ENCODE data around the gene GFER. TPM values are rescaled to one million over a fixed set of nuclear protein-coding genes. Genes with fewer than 3 reads are reported as not detected.
"Not testable (repeated sequence)": the region's sequence is repeated elsewhere in the genome, so short reads cannot be mapped to it uniquely, and the experiment has no call there.

GFER gene
- total RNA-seq, 2 experiments from 2014 or later, result 34.4 to 37.5 TPM

DNA sequence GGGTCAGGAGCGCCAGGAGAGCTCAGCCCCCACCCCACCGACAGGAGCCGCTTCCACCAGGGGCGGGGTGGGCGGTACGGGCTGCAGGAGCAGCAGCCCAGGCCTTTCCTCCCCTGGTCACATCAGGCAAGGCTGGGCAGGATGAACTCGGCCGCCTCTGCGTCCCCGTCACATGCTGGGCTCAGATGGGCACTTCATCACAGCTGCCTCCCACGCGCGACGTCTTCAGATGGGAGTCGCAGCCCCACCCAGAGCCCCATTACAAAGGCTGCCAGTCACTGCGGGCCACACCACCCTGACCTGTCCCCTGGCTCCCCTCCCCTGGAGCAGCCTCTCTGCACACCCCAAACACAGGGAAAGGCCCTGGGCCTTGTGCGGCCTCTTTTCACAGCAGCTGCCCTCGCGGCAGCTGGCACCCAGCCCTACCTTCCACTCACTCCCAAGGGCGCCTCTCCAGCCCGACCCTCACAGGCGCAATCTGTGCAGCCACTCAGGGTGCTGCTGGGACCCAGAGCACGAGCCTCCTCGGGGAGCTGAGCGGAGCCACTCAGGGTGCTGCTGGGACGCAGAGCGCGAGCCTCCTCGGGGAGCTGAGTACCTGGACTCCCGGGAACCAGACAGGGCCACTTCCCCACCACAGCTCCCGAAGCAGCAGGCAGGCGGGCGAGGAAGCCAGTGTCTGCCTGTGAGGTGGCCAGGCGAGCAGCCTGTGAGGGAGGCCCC, 21.0 kb downstream of the GFER start:
- Mint-ChIP-seq H3K4me1 (ENCODE audit: low read depth) (peaks cover 37% of the 10 kb centered on the region), H3K36me3 (peaks cover 24% of the 10 kb centered on the region), H3K27ac (no peak overlapping the region), H3K9me3 (no peaks in the 10 kb centered on the region), H3K27me3 (no peaks in the 10 kb centered on the region), H3K4me3 (no peak overlapping the region)
- ChIA-PET CTCF (interaction anchor here (0.7 to 2.1 kb wide), 16 partner anchors 9 to 461 kb away, joined by 3 to 25 read pairs (median 7); partner anchors contain the start of genes GFER, NPW, SYNGR3 and TRAF7), POLR2A (interaction anchor here (1.4 kb wide), 1 partner anchor 40 kb away, joined by 5 read pairs; the partner anchor contains the start of gene RPS2)
- DNase-seq, result no peak
- intact Hi-C loops (cut with micrococcal nuclease), result no loop called here

DNA sequence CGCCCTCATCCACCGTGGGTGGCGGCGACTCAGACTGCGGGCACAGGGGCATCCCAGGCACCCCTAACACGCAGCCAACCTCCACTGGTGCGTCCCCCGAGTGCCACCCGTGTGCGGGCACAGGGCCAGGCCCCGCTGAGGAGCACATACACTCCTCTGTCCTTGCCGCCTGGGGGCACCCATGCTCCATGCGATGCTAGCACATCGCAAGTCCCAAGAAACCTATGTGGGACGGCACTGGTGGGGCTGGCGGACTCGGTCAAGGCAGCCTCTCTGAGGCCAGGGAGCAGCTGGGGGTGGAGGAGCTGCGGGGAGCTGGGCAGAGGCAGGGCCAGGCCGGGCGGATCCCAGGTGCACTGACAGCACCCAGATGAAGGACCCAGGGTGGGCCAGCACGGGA, 21.7 kb downstream of the GFER start:
- peaks cover 41% of the 10 kb centered on the region for H3K4me1 Mint-ChIP-seq (ENCODE audit: low read depth)
- peaks cover 28% of the 10 kb centered on the region for H3K36me3 Mint-ChIP-seq
- no peaks in the 10 kb centered on the region for H3K9me3 Mint-ChIP-seq
- CTCF ChIA-PET, result interaction anchor here (1.1 to 2.1 kb wide), 2 partner anchors 135 to 145 kb away, joined by 3 to 25 read pairs; no protein-coding TSS in a partner anchor
- no peak overlapping the region for H3K4me3 Mint-ChIP-seq
- H3K27ac Mint-ChIP-seq, result no peak overlapping the region
- intact Hi-C loops (cut with micrococcal nuclease), result no loop called here
- no peak for DNase-seq
- POLR2A ChIA-PET, result interaction anchor here (1.0 kb wide), 1 partner anchor 21 kb away, joined by 5 read pairs; no protein-coding TSS in a partner anchor
- H3K27me3 Mint-ChIP-seq, result no peaks in the 10 kb centered on the region

DNA sequence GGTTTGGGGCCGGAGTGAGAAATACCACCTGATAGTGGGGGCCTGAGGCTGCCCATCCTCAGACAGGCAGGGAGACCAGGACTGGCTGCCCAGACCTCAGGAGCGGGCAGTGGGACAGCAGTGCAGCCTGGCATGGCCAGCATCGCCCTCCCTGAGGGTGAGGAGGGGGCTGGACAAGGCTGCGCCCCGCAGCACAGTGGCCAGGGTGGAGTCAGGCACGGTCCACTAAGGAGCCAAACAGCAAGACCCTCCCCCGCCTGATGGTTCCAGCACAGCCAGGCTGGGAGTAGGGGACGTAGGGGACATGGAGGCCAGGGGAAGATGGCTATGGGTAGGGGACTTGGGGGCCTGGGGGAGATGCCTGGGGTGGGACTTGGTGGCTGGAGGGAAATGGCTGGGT, 22.3 kb downstream of the GFER start:
- no peak for DNase-seq
- Mint-ChIP-seq H3K9me3 (no peaks in the 10 kb centered on the region), H3K4me1 (ENCODE audit: low read depth) (peaks cover 41% of the 10 kb centered on the region), H3K36me3 (peaks cover 24% of the 10 kb centered on the region), H3K27me3 (no peaks in the 10 kb centered on the region), H3K4me3 (no peak overlapping the region), H3K27ac (no peak overlapping the region)
- intact Hi-C loops (cut with micrococcal nuclease), result no loop called here
- POLR2A ChIA-PET, result interaction anchor here (1.0 kb wide), 1 partner anchor 21 kb away, joined by 5 read pairs; no protein-coding TSS in a partner anchor
- CTCF ChIA-PET, result interaction anchor here (1.1 kb wide), 1 partner anchor 145 kb away, joined by 3 read pairs; no protein-coding TSS in a partner anchor

DNA sequence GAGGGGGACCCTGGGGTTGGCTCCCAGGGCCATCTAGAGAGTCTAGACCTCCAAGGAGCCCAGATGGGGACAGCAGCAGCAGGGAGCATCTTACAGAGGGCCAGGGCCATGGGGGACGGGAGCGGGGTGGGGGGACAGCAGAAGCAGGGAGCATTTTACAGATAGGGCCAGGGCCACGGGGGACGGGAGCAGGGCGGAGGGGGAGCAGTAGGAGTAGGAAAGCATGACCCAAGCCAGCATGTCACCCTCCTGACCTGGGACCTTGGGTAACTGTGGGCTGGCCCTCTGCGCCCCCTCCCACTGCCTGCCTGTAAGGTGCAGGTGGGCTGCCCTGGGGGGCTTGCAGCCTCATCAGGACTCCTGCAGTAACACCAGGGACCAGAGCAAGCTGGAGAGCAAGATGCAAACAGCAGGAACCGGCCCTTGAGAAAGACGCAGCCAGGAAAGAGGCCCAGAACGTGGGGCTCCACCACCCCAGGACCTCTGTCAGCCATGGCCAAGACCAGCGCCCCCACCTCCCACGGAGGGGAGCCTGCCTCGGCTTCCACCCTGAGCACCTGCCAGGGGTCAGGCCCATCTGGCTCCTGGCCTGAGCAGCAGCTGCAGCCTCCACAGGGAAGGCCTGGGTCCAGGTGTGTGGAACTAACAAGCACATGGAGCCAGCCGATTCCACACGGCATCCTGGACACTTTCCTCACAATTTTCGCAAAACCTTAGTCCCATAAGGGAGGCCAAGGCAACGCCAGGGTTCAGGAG, 23.3 kb downstream of the GFER start:
- Mint-ChIP-seq H3K27me3 (no peaks in the 10 kb centered on the region), H3K4me1 (ENCODE audit: low read depth) (peaks cover 41% of the 10 kb centered on the region), H3K36me3 (peaks cover 18% of the 10 kb centered on the region), H3K9me3 (no peaks in the 10 kb centered on the region), H3K4me3 (peak overlapping the region; percentile 83), H3K27ac (peak overlapping the region; percentile 61)
- intact Hi-C loops (cut with micrococcal nuclease), result no loop called here
- no peak for DNase-seq
- ChIA-PET POLR2A (no interaction called here), CTCF (interaction anchor here (1.4 to 3.4 kb wide), 2 partner anchors 23 to 133 kb away, joined by 3 to 14 read pairs; partner anchors contain the start of gene GFER)

DNA sequence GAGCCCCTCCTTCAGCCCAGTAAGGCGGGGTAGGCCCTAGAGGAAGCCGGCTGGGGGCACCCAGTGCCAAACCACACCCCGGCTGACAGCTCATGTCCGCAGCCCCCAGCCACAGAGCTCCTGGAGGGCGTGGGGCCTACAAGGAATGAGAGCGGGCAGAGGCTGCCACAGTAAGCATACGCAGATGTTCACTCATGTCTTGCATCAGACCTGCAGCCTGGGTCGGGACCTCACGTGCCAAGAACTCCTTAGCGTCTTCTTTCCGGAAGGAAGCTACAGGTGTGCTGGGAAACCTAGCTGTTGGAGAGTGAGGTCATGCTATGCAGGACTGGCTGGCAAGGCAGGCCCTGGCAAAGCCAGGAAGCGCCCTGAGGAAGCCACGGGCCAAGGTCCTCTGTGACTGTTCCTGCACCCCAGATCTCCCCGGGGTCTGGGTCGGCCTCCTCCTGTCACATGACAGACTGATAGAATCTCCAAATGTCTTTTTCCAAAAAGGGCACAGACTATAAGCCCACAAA, 24.1 kb downstream of the GFER start:
- ChIA-PET CTCF (interaction anchor here (0.8 to 3.4 kb wide), 4 partner anchors 15 to 147 kb away, joined by 3 to 14 read pairs (median 4); partner anchors contain the start of genes GFER and TRAF7), POLR2A (interaction anchor here (0.6 to 1.6 kb wide), 3 partner anchors 17 to 147 kb away, joined by 3 to 7 read pairs (median 4); partner anchors contain the start of genes RPS2 and TRAF7)
- Mint-ChIP-seq H3K4me1 (ENCODE audit: low read depth) (peaks cover 41% of the 10 kb centered on the region), H3K36me3 (peaks cover 15% of the 10 kb centered on the region), H3K4me3 (peak overlapping the region; percentile 83), H3K9me3 (no peaks in the 10 kb centered on the region), H3K27ac (peak overlapping the region; percentile 77), H3K27me3 (no peaks in the 10 kb centered on the region)
- intact Hi-C loops (cut with micrococcal nuclease), result loop anchor here (2.0 kb wide), 1 partner anchor 15 kb away; no protein-coding TSS in a partner anchor
- peak; percentile 48 for DNase-seq

DNA sequence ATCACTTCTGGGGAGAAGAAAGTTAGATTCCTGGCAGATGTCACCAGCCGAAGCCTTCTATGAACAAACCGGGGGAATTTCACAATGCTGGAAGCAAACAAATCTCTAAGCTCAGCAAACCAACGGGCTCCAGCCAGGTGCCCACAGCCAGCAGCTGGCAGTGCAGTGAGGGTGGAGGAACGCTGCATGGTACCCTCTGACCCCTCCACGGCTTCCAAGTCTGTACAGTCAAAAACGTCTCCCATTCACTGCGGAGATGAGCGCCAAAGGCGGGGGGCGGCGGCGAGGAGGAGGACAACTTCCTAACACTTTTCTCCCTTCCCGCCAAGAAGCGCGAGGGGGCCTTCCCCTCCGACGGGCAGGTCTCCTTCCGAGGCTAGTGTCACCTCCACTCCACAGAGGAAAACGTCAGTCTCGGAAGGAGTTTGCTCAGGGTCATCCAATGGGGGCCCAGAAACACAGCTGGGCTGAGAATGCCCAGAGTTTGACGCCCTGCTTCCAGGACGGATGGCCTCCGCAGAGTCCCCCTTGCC, 24.7 kb downstream of the GFER start:
- Mint-ChIP-seq H3K4me1 (ENCODE audit: low read depth) (peaks cover 41% of the 10 kb centered on the region), H3K9me3 (no peaks in the 10 kb centered on the region), H3K4me3 (peak overlapping the region; percentile 83), H3K36me3 (peaks cover 15% of the 10 kb centered on the region), H3K27me3 (no peaks in the 10 kb centered on the region), H3K27ac (peak overlapping the region; percentile 77)
- CTCF ChIA-PET, result interaction anchor here (0.8 to 3.4 kb wide), 4 partner anchors 14 to 147 kb away, joined by 3 to 14 read pairs (median 4); partner anchors contain the start of genes GFER and TRAF7
- intact Hi-C loops (cut with micrococcal nuclease), result loop anchor here (2.0 kb wide), 1 partner anchor 16 kb away; no protein-coding TSS in a partner anchor
- DNase-seq, result peak; percentile 66
- POLR2A ChIA-PET, result interaction anchor here (0.6 to 1.6 kb wide), 3 partner anchors 18 to 146 kb away, joined by 3 to 7 read pairs (median 4); partner anchors contain the start of genes RPS2 and TRAF7

DNA sequence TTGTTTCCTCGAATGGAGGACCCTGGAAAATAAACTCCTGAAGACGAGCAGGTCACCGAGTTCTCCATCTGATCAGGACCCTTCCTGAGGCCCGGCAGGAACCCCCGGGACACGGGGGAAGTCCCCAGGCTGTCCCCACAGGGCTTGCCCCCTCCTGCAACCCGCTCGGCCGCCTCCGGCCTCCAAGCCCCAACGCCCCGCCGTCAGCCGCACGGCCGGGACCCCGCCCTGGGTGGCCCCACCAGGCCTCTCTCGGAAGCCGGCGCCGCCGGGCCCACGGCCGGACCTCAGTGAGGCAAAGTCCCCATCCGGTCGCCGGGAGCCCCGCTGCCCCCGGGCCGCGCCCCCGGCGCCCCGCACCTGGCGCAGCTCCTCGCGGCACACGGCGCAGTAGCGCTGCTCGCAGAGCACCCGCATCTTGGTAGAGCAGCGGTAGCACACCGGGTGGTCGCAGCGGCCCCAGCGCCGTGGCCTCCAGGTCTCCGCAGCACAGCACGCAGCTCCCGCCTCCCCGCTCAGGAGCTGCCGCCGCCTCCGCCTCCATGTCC, 25.2 kb downstream of the GFER start:
- ChIA-PET POLR2A (interaction anchor here (1.5 to 1.6 kb wide), 2 partner anchors 18 to 146 kb away, joined by 4 to 7 read pairs; partner anchors contain the start of gene TRAF7), CTCF (interaction anchor here (1.4 to 3.4 kb wide), 3 partner anchors 13 to 131 kb away, joined by 3 to 14 read pairs (median 4); partner anchors contain the start of gene GFER)
- Mint-ChIP-seq H3K27ac (peak overlapping the region; percentile 77), H3K27me3 (no peaks in the 10 kb centered on the region), H3K9me3 (no peaks in the 10 kb centered on the region), H3K4me3 (peak overlapping the region; percentile 83), H3K4me1 (ENCODE audit: low read depth) (peaks cover 41% of the 10 kb centered on the region), H3K36me3 (peaks cover 15% of the 10 kb centered on the region)
- intact Hi-C loops (cut with micrococcal nuclease), result loop anchor here (2.0 kb wide), 1 partner anchor 16 kb away; no protein-coding TSS in a partner anchor
- DNase-seq, result no peak

DNA sequence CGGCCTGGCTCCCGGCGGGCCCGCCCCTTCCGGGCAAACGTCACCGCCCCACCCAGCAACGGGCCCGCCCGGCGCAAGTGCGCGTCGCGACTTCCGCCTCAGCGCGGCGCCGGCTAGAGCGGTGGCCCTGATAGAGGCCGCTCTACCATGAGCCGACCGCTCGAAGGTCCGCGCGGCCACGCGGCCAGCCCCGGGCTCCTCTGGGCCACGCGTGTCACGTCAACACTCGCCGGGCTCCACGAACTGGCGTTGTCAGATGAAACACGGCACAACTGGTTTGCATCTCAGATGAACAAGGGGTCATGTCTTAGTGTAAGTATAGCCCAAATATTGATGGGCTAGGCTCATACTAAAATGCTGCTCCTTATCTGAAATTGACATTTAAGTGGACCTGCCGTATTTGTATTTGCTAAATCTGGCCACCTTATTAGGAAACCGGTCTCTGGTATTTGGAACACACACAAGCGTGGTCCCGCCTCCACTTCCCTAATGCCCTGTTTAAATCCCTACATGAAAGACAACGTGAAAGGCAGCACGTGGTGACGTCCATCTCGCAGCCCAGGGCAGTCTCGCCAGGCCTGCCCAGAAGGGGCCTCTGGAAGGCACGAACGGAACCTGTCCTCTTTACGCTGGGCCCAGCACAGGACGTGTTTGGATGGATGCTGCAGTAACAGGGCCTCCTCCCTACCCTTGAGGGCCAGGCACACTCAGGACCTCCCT, 26.0 kb downstream of the GFER start, which contains the start of gene ZNF598:
Gene ZNF598, minus strand, starts transcription at position 31 of the 720 bp plus-strand sequence.
- peak within 1 kb of the TSS; percentile 83 for H3K27ac Mint-ChIP-seq
- peaks cover 15% of the 10 kb centered on the region for H3K36me3 Mint-ChIP-seq
- POLR2A ChIA-PET, result no interaction called here
- CTCF ChIA-PET, result interaction anchor here (3.4 kb wide), 1 partner anchor 130 kb away, joined by 14 read pairs; no protein-coding TSS in a partner anchor
- H3K27me3 Mint-ChIP-seq, result no peaks in the 10 kb centered on the region
- DNase-seq, result peak; percentile 82
- peaks cover 35% of the 10 kb centered on the region for H3K4me1 Mint-ChIP-seq (ENCODE audit: low read depth)
- H3K9me3 Mint-ChIP-seq, result no peaks in the 10 kb centered on the region
- intact Hi-C loops (cut with micrococcal nuclease), result loop anchor here (2.0 to 5.0 kb wide), 2 partner anchors 17 to 48 kb away; partner anchors contain the start of gene RPS2
- H3K4me3 Mint-ChIP-seq, result peak within 1 kb of the TSS; percentile 84

DNA sequence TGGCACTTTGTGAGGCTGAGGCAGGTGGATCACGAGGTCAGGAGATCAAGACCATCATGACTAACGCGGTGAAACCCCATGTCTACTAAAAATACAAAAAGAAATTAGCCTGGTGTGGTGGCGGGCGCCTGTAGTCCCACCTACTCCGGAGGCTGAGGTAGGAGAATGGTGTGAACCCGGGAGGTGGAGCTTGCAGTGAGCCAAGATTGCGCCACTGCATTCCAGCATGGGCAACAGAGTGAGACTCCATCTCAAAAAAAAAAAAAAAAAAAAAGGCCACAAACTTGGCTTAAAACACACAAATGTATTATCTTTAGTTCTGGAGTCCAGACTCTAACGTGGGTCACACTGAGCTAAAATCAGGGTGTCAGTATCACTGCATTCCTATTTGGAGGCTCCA, 27.7 kb downstream of the GFER start:
- not testable (repeated sequence) for H3K27ac Mint-ChIP-seq, H3K9me3 Mint-ChIP-seq, H3K4me3 Mint-ChIP-seq, DNase-seq, H3K27me3 Mint-ChIP-seq
- CTCF ChIA-PET, result interaction anchor here (2.3 kb wide), 1 partner anchor 8 kb away, joined by 11 read pairs; no protein-coding TSS in a partner anchor
- POLR2A ChIA-PET, result interaction anchor here (0.7 to 0.9 kb wide), 2 partner anchors 9 to 151 kb away, joined by 3 to 5 read pairs; no protein-coding TSS in a partner anchor
- H3K4me1 Mint-ChIP-seq (ENCODE audit: low read depth), result peaks cover 23% of the 10 kb centered on the region
- H3K36me3 Mint-ChIP-seq, result peaks cover 12% of the 10 kb centered on the region
- intact Hi-C loops (cut with micrococcal nuclease), result loop anchor here (5.0 kb wide), 1 partner anchor 49 kb away; the partner anchor contains the start of gene RPS2

DNA sequence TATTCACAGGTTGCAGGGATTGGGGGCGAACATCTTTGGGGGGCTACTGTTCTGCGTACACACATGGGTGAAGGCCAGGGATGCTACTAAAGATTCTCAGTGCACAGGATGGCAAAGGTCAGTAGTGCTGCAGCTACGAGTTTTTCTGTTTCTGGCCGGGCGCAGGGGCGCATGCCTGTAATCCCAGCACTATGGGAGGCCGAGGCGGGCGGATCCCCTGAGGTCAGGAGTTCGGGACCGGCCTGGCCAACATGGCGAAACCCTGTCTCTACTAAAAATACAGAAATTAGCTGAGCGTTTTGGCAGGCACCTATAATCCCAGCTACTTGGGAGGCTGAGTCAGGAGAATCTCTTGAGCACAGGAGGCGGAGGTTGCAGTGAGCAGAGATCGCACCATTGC, 29.5 kb downstream of the GFER start:
- Mint-ChIP-seq H3K36me3 (peaks cover 6% of the 10 kb centered on the region), H3K27ac (no peak overlapping the region), H3K4me3 (no peak overlapping the region), H3K27me3 (peaks cover 2% of the 10 kb centered on the region), H3K4me1 (ENCODE audit: low read depth) (peaks cover 7% of the 10 kb centered on the region), H3K9me3 (no peaks in the 10 kb centered on the region)
- no peak for DNase-seq
- CTCF ChIA-PET, result interaction anchor here (1.0 to 2.3 kb wide), 3 partner anchors 9 to 127 kb away, joined by 3 to 11 read pairs (median 4); no protein-coding TSS in a partner anchor
- intact Hi-C loops (cut with micrococcal nuclease), result loop anchor here (5.0 kb wide), 1 partner anchor 51 kb away; the partner anchor contains the start of gene RPS2
- POLR2A ChIA-PET, result no interaction called here

Measured in activated CD4-positive, alpha-beta memory T cell treated with anti-CD3 and anti-CD28 coated beads for 36 hours (primary cell).